ENCODE data around the gene ADAMTSL2. TPM values are rescaled to one million over a fixed set of nuclear protein-coding genes. Genes with fewer than 3 reads are reported as not detected.

Gene ADAMTSL2
- polyA plus RNA-seq, 1 donor (not counting 4 experiments of a cell fraction or from before 2014, with no cell fraction given) = not detected

- H3K27me3 ChIP-seq (ENCODE audit: control insufficient read depth, extremely low read depth, insufficient read depth, low read length) = peaks cover 22% of the 10 kb centered on the region
- H3K9ac ChIP-seq (ENCODE audit: control insufficient read depth, extremely low read depth, insufficient read depth, low read length) = no peak overlapping the region
- H4K20me1 ChIP-seq (ENCODE audit: control insufficient read depth, extremely low read depth, insufficient read depth, low read length) = peaks cover 2% of the 10 kb centered on the region
- FAIRE-seq = no peak
- no peaks in the 10 kb centered on the region for H3K36me3 ChIP-seq (ENCODE audit: control insufficient read depth in 2 of 2, extremely low read depth in 1 of 2, insufficient read depth in 2 of 2, low read length in 2 of 2)
- no peak overlapping the region for H2AFZ ChIP-seq (ENCODE audit: control insufficient read depth, low read length)
- TF ChIP-seq EZH2 (IDR thresholded peaks at IDR 0.05; ENCODE audit: low read length) = no peak
- no peak for TF ChIP-seq CTCF (optimal IDR thresholded peaks at IDR 0.05 in 1 of 3, IDR thresholded peaks at IDR 0.05 in 1 of 3, conservative IDR thresholded peaks at IDR 0.05 in 1 of 3; ENCODE audit: extremely low read depth in 1 of 3, insufficient read depth in 2 of 3, low read length in 3 of 3)
- H3K27ac ChIP-seq (ENCODE audit: control insufficient read depth, insufficient read depth, low read length) = no peak overlapping the region
- no peaks in the 10 kb centered on the region for H3K9me3 ChIP-seq (ENCODE audit: control insufficient read depth, low read depth, low read length)
- no peaks in the 10 kb centered on the region for H3K4me1 ChIP-seq (ENCODE audit: control insufficient read depth, extremely low read depth, insufficient read depth, low read length)
- H3K4me3 ChIP-seq (ENCODE audit: control insufficient read depth in 2 of 3, extremely low read depth in 1 of 3, insufficient read depth in 2 of 3, low read depth in 1 of 3, low read length in 3 of 3) = no peak overlapping the region
- no peak overlapping the region for H3K4me2 ChIP-seq (ENCODE audit: control insufficient read depth, extremely low read depth, insufficient read depth, low read depth, low read length)
- H3K79me2 ChIP-seq (ENCODE audit: control insufficient read depth, insufficient read depth, low read length) = no peaks in the 10 kb centered on the region
- no peak for DNase-seq (ENCODE audit: low read depth, low spot score)
- dilution Hi-C loops (cut with MboI; ENCODE audit: extremely low pct_ligation_motif_present, low sequenced_read_pairs) = no loop called here
- no peaks in the 10 kb centered on the region for H3K9me1 ChIP-seq (ENCODE audit: control insufficient read depth, extremely low read depth, insufficient read depth, low read length)
Observed at GRCh38 chr9:133518706-133519449, 15.6 kb upstream of the ADAMTSL2 start.

GRCh38 chr9:133519693-133520092 is 14.8 kb upstream of the ADAMTSL2 start:
- Histone ChIP-seq H3K27me3 (ENCODE audit: control insufficient read depth, extremely low read depth, insufficient read depth, low read length) (peaks cover 27% of the 10 kb centered on the region), H3K9me3 (ENCODE audit: control insufficient read depth, low read depth, low read length) (no peaks in the 10 kb centered on the region), H3K27ac (ENCODE audit: control insufficient read depth, insufficient read depth, low read length) (no peak overlapping the region), H3K9ac (ENCODE audit: control insufficient read depth, extremely low read depth, insufficient read depth, low read length) (no peak overlapping the region), H3K9me1 (ENCODE audit: control insufficient read depth, extremely low read depth, insufficient read depth, low read length) (no peaks in the 10 kb centered on the region), H4K20me1 (ENCODE audit: control insufficient read depth, extremely low read depth, insufficient read depth, low read length) (peaks cover 2% of the 10 kb centered on the region), H3K4me3 (ENCODE audit: control insufficient read depth in 2 of 3, extremely low read depth in 1 of 3, insufficient read depth in 2 of 3, low read depth in 1 of 3, low read length in 3 of 3) (no peak overlapping the region), H3K79me2 (ENCODE audit: control insufficient read depth, insufficient read depth, low read length) (no peaks in the 10 kb centered on the region), H2AFZ (ENCODE audit: control insufficient read depth, low read length) (no peak overlapping the region), H3K4me1 (ENCODE audit: control insufficient read depth, extremely low read depth, insufficient read depth, low read length) (no peaks in the 10 kb centered on the region), H3K36me3 (ENCODE audit: control insufficient read depth in 2 of 2, extremely low read depth in 1 of 2, insufficient read depth in 2 of 2, low read length in 2 of 2) (no peaks in the 10 kb centered on the region), H3K4me2 (ENCODE audit: control insufficient read depth, extremely low read depth, insufficient read depth, low read depth, low read length) (peak overlapping the region; percentile 52)
- TF ChIP-seq EZH2 (IDR thresholded peaks at IDR 0.05; ENCODE audit: low read length) (no peak), CTCF (optimal IDR thresholded peaks at IDR 0.05 in 1 of 3, IDR thresholded peaks at IDR 0.05 in 1 of 3, conservative IDR thresholded peaks at IDR 0.05 in 1 of 3; ENCODE audit: extremely low read depth in 1 of 3, insufficient read depth in 2 of 3, low read length in 3 of 3) (no peak)
- DNase-seq (ENCODE audit: low read depth, low spot score) (no peak), FAIRE-seq (no peak)
- dilution Hi-C loops (cut with MboI; ENCODE audit: extremely low pct_ligation_motif_present, low sequenced_read_pairs) = no loop called here
